Kidney (tissue), 14 donors: ENCODE results near the gene NOP9. TPM values are rescaled to one million over a fixed set of nuclear protein-coding genes. Genes with fewer than 3 reads are reported as not detected.
A peak's percentile ranks its signal among the peaks of the same experiment; 100 is the strongest.

Experiments used
- DNase-seq, 5 donors: peaks; one replicate each; pipeline ENCODE4 v3.0.0-alpha.2; 2013 to 2020
- FAIRE-seq: peaks from 2 replicates; lab custom pipeline; 2012; peaks lifted over from hg19 to GRCh38; lab: Jason Lieb, UNC
- H3K27ac ChIP-seq, 2 donors: one replicate each; pipeline ENCODE4 v1.7.0; 2013; ENCODE audit warnings: low read depth in 2 of 2, low read length in 2 of 2, inconsistent platforms in 1 of 2
- H3K27me3 ChIP-seq: one replicate; pipeline ENCODE4 v1.7.1; 2013; ENCODE audit warnings: low read length, inconsistent platforms; ENCODE audit not compliant: control insufficient read depth, insufficient read depth
- H3K36me3 ChIP-seq, 3 donors: one replicate each; pipeline versions ENCODE4 v1.7.0 to v1.7.1; 2013; ENCODE audit warnings: low read length in 3 of 3, control low read depth in 1 of 3, inconsistent platforms in 1 of 3; ENCODE audit not compliant: insufficient read depth in 3 of 3, control insufficient read depth in 2 of 3
- H3K4me1 ChIP-seq, 3 donors: one replicate each; pipeline versions ENCODE4 v1.7.0 to v1.7.1; 2013; ENCODE audit warnings: low read length in 3 of 3, inconsistent platforms in 1 of 3, low read depth in 1 of 3; ENCODE audit not compliant: control insufficient read depth in 2 of 3, insufficient read depth in 2 of 3
- H3K4me3 ChIP-seq, 3 donors: one replicate each; pipeline versions ENCODE4 v1.7.0 to v1.8.1; 2013; ENCODE audit warnings: low read length in 3 of 3, control low read depth in 1 of 3, inconsistent platforms in 1 of 3
- H3K9ac ChIP-seq, 3 donors: one replicate each; pipeline versions ENCODE4 v1.7.0 to v1.7.1; 2013; ENCODE audit warnings: low read length in 3 of 3, control low read depth in 1 of 3, inconsistent platforms in 1 of 3
- H3K9me3 ChIP-seq, 3 donors: one replicate each; pipeline versions ENCODE4 v1.7.0 to v1.7.1; 2013; ENCODE audit warnings: low read length in 3 of 3, control low read depth in 1 of 3, inconsistent platforms in 1 of 3; ENCODE audit not compliant: control insufficient read depth in 2 of 3, insufficient read depth in 1 of 3
- CTCF ChIP-seq: IDR thresholded peaks from 3 replicates; pipeline ENCODE4 v1.5.1; 2012; ENCODE audit warnings: mild to moderate bottlenecking, moderate library complexity, borderline replicate concordance; ENCODE audit not compliant: insufficient read depth; ENCODE audit errors: extremely low read depth
- intact Hi-C: fragments of 100-400 bp; cut with DNase I; formaldehyde crosslinking; loops from one replicate; pipeline ENCODE4 v1.11.1; 2022
- polyA plus RNA-seq: library from polyadenylated mRNA; stranded (reverse); fragments of 350-450 nt; fragmentation: Illumina TruSeq; extraction: RNeasy Lipid Tissue Mini Kit (QIAGEN cat#74804); gene quantifications from one replicate; pipeline ENCODE4 v1.2.3, GENCODE V29; 2014; ENCODE audit warnings: low read depth, low replicate concordance; ENCODE audit not compliant: insufficient read depth
- total RNA-seq: library from RNA; stranded (reverse); fragmentation: NEBNext Ultra II Directional; extraction: Animal tissue kit (Norgen Biotek cat#: 25700); gene quantifications from one replicate; pipeline ENCODE4 v1.2.1, GENCODE V29; 2021
- donor health status: control.
- donor health status: control.
- donor health status: control.
- donor health status: control.
- donor health status: control.
- donor health status: DM: yes; HTN: yes; CAD: no.
- donor health status: Normal renal cell carcinoma (clear cell type).

NOP9 gene
- total and polyA plus RNA-seq, 2 donors from 2014 or later: 8.6 to 25.7 TPM

- Histone ChIP-seq H3K4me3 (no peak overlapping the region), H3K27me3 (no peaks in the 10 kb centered on the region), H3K36me3 (peaks cover 0 to 4% (median 1%) of the 10 kb centered on the region in 3 donors), H3K9ac (no peak overlapping the region), H3K4me1 (peaks cover 0 to 3% (median 0%) of the 10 kb centered on the region in 3 donors), H3K27ac (no peak overlapping the region), H3K9me3 (no peaks in the 10 kb centered on the region)
- intact Hi-C loops: no loop called here
- DNase-seq: peak in 1 of 5 donors; percentile 68
- TF ChIP-seq CTCF: no peak
- FAIRE-seq: no peak
Observed at GRCh38 chr14:24261969-24262327, 37.7 kb upstream of the NOP9 start.

GRCh38 chr14:24262821-24263733 is 36.6 kb upstream of the NOP9 start, which contains the start of gene TGM1:
TGM1 (minus strand) TSS chr14:24263177; CDS start chr14:24262352, 825 bp downstream.
- Histone ChIP-seq H3K4me1 (peaks cover 0 to 3% (median 0%) of the 10 kb centered on the region in 3 donors), H3K27ac (no peak within 1 kb of the TSS), H3K9ac (no peak within 1 kb of the TSS), H3K4me3 (no peak within 1 kb of the TSS), H3K9me3 (no peaks in the 10 kb centered on the region), H3K27me3 (no peaks in the 10 kb centered on the region), H3K36me3 (peaks cover 0 to 7% (median 7%) of the 10 kb centered on the region in 3 donors)
- peak in 1 of 5 donors; percentile 54 for DNase-seq
- FAIRE-seq: no peak
- no peak for TF ChIP-seq CTCF
- intact Hi-C loops: no loop called here

GRCh38 chr14:24263848-24264247 is 35.8 kb upstream of the NOP9 start:
- Histone ChIP-seq H3K4me1 (peaks cover 0 to 3% (median 0%) of the 10 kb centered on the region in 3 donors), H3K4me3 (no peak overlapping the region), H3K27me3 (no peaks in the 10 kb centered on the region), H3K9ac (no peak overlapping the region), H3K27ac (no peak overlapping the region), H3K9me3 (no peaks in the 10 kb centered on the region), H3K36me3 (peaks cover 0 to 7% (median 7%) of the 10 kb centered on the region in 3 donors)
- DNase-seq: no peak
- FAIRE-seq: no peak
- TF ChIP-seq CTCF: no peak
- intact Hi-C loops: no loop called here
